HG02973 (cell line): ENCODE measurements around the gene RAET1E.
"Not testable (repeated sequence)": the region's sequence is repeated elsewhere in the genome, so short reads cannot be mapped to it uniquely, and the experiment has no call there.

Source experiments
- ATAC-seq: cut with Tn5 transposase; IDR thresholded peaks from one replicate; pipeline ENCODE4 v1.9.1; 2021; ENCODE audit warnings: moderate library complexity; ENCODE audit not compliant: unreplicated experiment

The RAET1E gene

GRCh38 chr6:149897855-149898744 lies at the start of gene RAET1E:
Gene RAET1E, minus strand, starts transcription at chr6:149898113. Its CDS starts 7,212 bp downstream, at chr6:149890901.
- ATAC-seq = no peak

- ATAC-seq = not testable (repeated sequence)
Measured at GRCh38 chr6:149947533-149947932, 49.6 kb upstream of the RAET1E start.

GRCh38 chr6:149946631-149947030 lies 48.7 kb upstream of the RAET1E start:
- ATAC-seq = not testable (repeated sequence)

GRCh38 chr6:149945276-149945675 lies 47.4 kb upstream of the RAET1E start:
- ATAC-seq = not testable (repeated sequence)

- ATAC-seq = not testable (repeated sequence)
Measured at GRCh38 chr6:149943321-149943720, 45.4 kb upstream of the RAET1E start.

GRCh38 chr6:149942461-149942829 lies 44.5 kb upstream of the RAET1E start:
- no peak for ATAC-seq

GRCh38 chr6:149941583-149942460 lies 43.9 kb upstream of the RAET1E start, which contains the start of gene ULBP2:
Gene ULBP2, plus strand, starts transcription at chr6:149942014. Its CDS starts 59 bp downstream, at chr6:149942073.
- no peak for ATAC-seq

GRCh38 chr6:149940672-149940982 lies 42.7 kb upstream of the RAET1E start:
- ATAC-seq = no peak

GRCh38 chr6:149939909-149940671 lies 42.2 kb upstream of the RAET1E start:
- no peak for ATAC-seq

GRCh38 chr6:149939356-149939648 lies 41.4 kb upstream of the RAET1E start:
- ATAC-seq = no peak

- peak; percentile 78 for ATAC-seq
Measured at GRCh38 chr6:149938571-149939355, 40.9 kb upstream of the RAET1E start.

GRCh38 chr6:149938013-149938570 lies 40.2 kb upstream of the RAET1E start:
- ATAC-seq = not testable (repeated sequence)

GRCh38 chr6:149936743-149937142 lies 38.8 kb upstream of the RAET1E start:
- no peak for ATAC-seq

GRCh38 chr6:149935668-149936067 lies 37.8 kb upstream of the RAET1E start:
- ATAC-seq = no peak

- no peak for ATAC-seq
Measured at GRCh38 chr6:149935246-149935645, 37.3 kb upstream of the RAET1E start.

- ATAC-seq = no peak
Measured at GRCh38 chr6:149934249-149935156, 36.6 kb upstream of the RAET1E start.

- ATAC-seq = no peak
Measured at GRCh38 chr6:149933461-149933860, 35.5 kb upstream of the RAET1E start.

- no peak for ATAC-seq
Measured at GRCh38 chr6:149933036-149933435, 35.1 kb upstream of the RAET1E start.

GRCh38 chr6:149931501-149931900 lies 33.6 kb upstream of the RAET1E start:
- ATAC-seq = no peak
